ENCODE results near the gene LY6G5C.

DNA sequence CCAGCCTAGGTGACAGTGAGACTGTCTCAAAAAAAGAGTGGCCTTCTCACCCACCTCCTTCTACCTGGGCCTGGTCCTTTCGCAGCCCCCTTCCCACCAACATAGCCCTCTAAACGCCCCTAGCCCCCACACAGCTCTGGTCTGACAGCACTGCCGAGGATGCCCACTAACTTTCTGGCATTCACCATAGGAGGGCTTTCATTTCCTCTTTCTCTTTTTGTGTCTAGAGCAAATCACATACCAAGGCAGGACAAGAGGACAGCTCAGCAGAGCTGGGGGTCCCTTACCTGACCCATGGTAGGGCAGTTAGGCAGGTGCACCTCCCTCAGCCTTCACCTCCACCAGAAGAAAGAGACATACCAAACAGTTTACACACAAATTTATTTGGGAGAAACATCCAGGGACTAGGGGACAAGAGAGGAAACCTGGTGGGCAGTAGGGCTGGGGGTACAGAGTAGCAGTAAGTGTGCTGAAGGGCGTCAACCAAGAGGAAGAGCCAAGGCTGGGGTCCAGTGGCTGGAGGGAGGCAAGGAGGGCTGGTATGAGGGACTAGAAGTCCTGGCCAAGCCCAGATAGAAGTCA, 4.5 kb downstream of the LY6G5C start:
- no peak for TF ChIP-seq TAF1 (conservative IDR thresholded peaks at IDR 0.05)
- TF ChIP-seq, protein P1, sequence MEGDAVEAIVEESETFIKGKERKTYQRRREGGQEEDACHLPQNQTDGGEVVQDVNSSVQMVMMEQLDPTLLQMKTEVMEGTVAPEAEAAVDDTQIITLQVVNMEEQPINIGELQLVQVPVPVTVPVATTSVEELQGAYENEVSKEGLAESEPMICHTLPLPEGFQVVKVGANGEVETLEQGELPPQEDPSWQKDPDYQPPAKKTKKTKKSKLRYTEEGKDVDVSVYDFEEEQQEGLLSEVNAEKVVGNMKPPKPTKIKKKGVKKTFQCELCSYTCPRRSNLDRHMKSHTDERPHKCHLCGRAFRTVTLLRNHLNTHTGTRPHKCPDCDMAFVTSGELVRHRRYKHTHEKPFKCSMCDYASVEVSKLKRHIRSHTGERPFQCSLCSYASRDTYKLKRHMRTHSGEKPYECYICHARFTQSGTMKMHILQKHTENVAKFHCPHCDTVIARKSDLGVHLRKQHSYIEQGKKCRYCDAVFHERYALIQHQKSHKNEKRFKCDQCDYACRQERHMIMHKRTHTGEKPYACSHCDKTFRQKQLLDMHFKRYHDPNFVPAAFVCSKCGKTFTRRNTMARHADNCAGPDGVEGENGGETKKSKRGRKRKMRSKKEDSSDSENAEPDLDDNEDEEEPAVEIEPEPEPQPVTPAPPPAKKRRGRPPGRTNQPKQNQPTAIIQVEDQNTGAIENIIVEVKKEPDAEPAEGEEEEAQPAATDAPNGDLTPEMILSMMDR (IDR thresholded peaks at IDR 0.05; ENCODE audit: low read depth, low read length, missing input control), result no peak
- no peak for TF ChIP-seq YY1 (IDR thresholded peaks at IDR 0.05)
- TF ChIP-seq SP1 (IDR thresholded peaks at IDR 0.05), result no peak
- TF ChIP-seq, protein P2, sequence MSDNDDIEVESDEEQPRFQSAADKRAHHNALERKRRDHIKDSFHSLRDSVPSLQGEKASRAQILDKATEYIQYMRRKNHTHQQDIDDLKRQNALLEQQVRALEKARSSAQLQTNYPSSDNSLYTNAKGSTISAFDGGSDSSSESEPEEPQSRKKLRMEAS (IDR thresholded peaks at IDR 0.05), result no peak
- TF ChIP-seq, protein P3, sequence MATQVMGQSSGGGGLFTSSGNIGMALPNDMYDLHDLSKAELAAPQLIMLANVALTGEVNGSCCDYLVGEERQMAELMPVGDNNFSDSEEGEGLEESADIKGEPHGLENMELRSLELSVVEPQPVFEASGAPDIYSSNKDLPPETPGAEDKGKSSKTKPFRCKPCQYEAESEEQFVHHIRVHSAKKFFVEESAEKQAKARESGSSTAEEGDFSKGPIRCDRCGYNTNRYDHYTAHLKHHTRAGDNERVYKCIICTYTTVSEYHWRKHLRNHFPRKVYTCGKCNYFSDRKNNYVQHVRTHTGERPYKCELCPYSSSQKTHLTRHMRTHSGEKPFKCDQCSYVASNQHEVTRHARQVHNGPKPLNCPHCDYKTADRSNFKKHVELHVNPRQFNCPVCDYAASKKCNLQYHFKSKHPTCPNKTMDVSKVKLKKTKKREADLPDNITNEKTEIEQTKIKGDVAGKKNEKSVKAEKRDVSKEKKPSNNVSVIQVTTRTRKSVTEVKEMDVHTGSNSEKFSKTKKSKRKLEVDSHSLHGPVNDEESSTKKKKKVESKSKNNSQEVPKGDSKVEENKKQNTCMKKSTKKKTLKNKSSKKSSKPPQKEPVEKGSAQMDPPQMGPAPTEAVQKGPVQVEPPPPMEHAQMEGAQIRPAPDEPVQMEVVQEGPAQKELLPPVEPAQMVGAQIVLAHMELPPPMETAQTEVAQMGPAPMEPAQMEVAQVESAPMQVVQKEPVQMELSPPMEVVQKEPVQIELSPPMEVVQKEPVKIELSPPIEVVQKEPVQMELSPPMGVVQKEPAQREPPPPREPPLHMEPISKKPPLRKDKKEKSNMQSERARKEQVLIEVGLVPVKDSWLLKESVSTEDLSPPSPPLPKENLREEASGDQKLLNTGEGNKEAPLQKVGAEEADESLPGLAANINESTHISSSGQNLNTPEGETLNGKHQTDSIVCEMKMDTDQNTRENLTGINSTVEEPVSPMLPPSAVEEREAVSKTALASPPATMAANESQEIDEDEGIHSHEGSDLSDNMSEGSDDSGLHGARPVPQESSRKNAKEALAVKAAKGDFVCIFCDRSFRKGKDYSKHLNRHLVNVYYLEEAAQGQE (IDR thresholded peaks at IDR 0.05), result no peak
- no peak for TF ChIP-seq JUND (IDR thresholded peaks at IDR 0.05)
- TF ChIP-seq EGR1 (IDR thresholded peaks at IDR 0.05; ENCODE audit: low read depth in 2 of 2), result no peak
- TF ChIP-seq, protein P4, sequence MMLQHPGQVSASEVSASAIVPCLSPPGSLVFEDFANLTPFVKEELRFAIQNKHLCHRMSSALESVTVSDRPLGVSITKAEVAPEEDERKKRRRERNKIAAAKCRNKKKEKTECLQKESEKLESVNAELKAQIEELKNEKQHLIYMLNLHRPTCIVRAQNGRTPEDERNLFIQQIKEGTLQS (IDR thresholded peaks at IDR 0.05), result no peak
- TF ChIP-seq FOXA1 (IDR thresholded peaks at IDR 0.05), result no peak
- TF ChIP-seq RXRA (IDR thresholded peaks at IDR 0.05), result no peak
- TF ChIP-seq ZBTB33 (IDR thresholded peaks at IDR 0.05), result no peak
- no peak for TF ChIP-seq GABPA (IDR thresholded peaks at IDR 0.05 in 1 of 2, conservative IDR thresholded peaks at IDR 0.05 in 1 of 2)

Data from liver (tissue), 3 donors.